HG03469 (cell line): Measurements from ENCODE around the gene HSPBP1.
"Not testable (repeated sequence)": the region's sequence is repeated elsewhere in the genome, so short reads cannot be mapped to it uniquely, and the experiment has no call there.

Experiments used
- ATAC-seq: cut with Tn5 transposase; IDR thresholded peaks from one replicate; pipeline ENCODE4 v1.9.1; 2021; ENCODE audit warnings: mild to moderate bottlenecking, moderate library complexity, moderate number of reproducible peaks; ENCODE audit not compliant: unreplicated experiment

Gene HSPBP1, protein sequence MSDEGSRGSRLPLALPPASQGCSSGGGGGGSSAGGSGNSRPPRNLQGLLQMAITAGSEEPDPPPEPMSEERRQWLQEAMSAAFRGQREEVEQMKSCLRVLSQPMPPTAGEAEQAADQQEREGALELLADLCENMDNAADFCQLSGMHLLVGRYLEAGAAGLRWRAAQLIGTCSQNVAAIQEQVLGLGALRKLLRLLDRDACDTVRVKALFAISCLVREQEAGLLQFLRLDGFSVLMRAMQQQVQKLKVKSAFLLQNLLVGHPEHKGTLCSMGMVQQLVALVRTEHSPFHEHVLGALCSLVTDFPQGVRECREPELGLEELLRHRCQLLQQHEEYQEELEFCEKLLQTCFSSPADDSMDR

DNA sequence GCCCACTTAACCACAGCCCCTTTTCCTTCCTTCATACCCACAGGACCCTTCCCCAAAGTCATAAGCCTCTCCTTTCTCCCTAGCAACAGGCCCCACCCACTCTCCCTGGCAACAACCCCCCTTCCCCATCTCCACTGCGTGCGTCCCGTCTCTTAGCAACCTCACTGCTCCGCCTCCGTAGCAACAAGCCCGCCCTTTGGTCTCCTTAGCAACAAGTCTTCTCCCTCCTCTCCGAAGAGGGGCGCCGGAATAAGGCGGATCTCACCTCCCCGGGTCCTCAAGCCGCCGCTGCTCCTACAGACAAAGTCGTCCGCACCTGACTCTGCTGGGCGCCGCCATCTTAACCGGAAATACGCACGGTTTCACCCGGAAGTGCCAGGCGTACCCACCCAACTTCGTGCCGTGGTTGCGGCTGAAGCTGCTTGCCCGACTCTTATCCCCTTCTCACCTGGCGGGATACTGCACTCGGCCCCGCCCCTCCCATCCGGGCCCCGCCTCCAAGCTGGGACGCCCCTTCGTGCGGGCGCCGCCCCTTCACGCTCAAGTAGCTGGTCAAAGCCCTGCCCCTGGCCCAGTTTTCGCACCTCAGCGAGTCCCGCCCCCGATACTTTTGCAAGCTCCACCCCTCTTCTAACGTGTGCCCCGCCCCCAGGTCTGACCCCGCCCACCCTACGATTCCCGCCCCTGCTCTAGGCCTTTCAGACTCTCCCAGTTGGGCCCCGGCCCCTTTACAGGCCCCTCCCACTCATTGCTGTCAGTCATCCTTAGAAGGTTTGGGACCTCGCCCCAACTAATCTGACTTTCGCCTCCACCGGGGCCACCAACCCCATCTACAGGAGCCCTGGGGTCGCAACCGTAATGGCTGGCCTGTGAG, at the start of gene HSPBP1:
TSS of gene HSPBP1 (minus strand) at position 341 of the 874 bp plus-strand sequence. CDS start 502 bp downstream, outside the sequence.
- peak; percentile 51 for ATAC-seq

DNA sequence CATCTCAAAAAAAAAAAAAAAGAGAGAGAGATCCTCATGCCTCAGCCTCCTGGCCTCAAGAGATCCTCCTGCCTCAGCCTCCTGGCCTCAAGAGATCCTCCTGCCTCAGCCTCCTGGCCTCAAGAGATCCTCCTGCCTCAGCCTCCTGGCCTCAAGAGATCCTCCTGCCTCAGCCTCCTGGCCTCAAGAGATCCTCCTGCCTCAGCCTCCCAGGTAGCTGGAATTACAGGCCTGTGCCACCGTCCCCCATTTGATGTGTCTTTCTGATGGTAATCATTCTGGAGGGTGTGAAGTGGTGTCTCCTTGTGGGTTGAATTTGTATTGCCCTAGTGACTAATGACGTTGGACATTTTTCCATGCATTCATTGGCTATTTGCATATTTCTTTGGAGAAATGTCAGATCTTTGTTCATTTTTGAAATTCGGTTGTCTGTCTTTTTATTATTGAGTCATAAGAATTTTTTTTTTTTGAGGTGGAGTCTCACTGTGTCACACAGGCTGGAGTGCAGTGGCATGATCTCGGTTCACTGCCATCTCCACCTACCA, 48.9 kb upstream of the HSPBP1 start:
- ATAC-seq = not testable (repeated sequence)

DNA sequence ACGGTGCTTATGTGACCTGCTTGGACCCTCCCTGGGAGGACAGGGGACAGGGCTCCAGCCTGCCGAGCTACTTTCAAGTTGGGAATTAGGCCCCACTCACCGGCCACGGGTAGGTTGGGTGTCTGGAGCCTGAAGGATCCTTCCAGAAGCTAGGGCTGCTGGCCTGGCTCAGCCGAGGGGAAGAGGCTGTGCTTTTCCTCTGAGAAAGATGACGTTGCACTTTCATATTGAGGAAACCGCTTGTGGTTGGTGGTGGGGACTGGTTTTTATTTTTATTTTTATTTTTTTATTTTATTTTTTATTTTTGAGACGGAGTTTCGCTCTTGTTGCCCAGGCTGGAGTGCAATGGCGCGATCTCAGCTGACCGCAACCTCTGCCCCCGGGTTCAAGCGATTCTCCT, 45.3 kb upstream of the HSPBP1 start, which contains the start of gene TMEM150B:
TSS of gene TMEM150B (minus strand) at position 170 of the 400 bp plus-strand sequence. CDS start 4,305 bp downstream, outside the sequence.
- no peak for ATAC-seq

DNA sequence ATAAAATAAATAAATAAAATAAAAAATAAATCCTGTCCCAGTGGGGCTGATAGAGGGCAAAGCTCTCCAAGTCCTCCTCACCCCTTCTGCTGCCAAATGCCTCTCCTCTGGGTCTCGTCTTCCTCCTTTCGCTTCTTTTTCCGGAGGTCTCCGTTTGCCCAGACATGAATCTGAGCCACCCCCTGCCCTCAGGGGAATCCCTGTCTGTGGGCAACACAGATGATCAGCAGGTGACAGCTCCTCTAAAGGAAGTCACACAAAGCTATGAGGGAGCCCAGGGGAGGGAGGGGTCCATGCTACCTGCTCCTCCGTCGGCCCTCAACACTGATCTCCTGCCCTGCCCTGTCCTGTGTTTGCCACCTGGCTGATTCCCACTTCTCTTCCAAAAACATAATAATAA, 44.8 kb upstream of the HSPBP1 start:
- ATAC-seq = no peak

DNA sequence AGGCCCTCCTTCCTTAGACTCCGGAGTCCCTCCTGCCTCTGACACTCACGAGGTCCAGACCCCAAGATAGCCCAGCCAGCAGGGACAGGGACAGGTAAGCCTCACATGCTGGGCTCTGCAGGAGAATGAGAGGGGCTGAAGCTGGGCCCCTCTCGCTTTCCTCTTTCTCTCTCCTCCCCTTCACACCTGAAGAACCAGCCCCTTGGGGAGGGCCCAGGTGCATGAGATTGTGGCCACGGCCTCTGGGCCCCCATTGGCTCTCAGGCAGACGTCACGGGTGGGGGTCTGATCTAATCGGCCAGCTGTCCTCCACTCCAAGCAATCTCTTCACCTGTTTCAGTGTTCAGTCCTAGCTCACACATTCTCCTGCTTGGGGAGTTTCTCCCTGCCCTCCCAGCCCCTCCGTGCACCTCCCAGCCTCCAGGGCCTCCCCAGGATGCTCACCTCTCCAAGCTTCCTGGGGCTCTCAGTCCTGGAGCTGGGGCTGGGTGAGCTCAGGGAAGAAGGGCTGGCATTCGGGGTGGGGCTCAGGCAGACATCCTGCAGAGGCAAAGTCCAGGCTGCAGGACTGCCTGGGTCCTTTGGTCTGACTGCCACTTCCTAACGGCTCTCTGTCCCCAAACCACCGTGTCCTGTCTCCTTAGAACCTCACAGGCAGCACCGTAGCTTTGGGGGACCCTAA, 42.4 kb upstream of the HSPBP1 start:
- no peak for ATAC-seq

DNA sequence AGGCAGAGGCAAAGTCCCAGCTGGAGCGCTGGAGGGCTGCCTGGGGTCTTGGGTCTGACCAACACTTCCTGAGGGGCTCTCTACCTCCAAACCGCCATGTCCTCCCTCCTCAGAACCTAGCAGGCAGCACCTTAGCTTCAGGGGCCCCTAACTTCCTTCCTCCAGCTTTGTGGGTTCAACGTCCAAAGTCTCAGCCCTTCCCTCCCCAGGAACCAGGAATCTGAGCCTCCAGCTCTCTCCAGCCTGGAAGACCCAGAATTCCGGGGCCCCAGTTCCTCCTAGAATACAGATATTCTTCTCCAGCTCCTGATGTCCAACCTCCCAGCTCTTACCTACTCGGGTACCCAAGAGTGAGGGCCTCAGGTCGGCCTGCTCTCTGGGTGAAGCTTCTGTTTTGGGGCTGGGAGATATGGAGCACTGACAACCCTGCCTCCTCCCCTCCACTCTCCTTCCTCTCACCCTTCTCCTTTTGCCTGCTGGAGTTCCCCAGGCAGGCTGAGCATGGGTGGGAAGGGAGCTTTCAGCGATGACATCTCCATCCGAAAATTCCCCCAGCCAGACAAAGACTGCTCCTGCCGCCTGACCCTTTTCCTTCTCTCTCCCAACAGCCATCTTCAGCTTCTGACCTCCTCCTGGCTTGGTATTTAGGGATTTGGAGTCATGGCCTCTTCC, 41.7 kb upstream of the HSPBP1 start:
- no peak for ATAC-seq

DNA sequence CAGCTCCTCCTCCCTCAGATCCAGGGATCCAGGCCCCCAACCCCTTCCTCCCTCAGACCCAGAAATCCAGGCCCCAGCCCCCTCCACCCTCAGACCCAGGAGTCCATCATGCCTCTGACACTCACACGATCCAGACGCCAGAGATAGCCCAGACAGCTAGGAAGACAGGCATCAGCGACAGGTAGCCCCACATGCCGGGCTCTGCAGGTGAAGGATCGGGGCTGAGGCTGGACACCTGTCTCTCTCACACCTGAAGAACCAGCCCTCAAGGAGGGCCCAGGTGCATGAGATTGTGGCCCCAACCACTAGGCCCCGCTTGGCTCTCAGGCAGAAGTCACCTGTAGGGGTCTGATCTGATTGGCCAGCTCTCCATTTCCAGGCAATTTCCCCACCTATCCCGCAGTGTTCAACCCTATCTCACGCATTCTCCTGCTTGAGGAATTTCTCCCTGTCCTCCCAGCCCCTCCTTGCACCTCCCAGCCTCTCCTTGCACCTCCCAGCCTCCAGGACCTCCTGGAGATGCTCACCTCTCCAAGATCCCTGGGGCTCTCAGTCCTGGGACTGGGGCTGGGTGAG, 41.0 kb upstream of the HSPBP1 start:
- no peak for ATAC-seq

DNA sequence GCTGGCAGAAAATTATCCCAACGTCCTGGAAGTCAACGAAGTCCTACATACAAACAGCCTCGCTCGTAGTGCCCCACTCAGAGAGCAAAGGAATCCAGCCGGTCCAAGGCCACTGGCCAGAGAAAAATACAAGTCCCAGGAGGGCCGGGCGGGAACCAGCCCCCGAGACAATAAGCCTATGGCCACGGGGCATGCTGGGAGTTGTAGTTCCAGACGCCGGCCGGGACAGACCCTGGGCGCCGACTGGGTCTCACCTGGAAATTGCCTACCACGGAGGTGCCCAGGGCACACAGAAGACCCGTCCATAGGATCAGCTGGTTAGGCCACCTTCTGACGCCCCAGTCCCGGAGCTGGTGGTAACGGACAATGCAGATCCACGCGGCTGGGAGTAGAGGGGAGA, 39.9 kb upstream of the HSPBP1 start:
- ATAC-seq = no peak

DNA sequence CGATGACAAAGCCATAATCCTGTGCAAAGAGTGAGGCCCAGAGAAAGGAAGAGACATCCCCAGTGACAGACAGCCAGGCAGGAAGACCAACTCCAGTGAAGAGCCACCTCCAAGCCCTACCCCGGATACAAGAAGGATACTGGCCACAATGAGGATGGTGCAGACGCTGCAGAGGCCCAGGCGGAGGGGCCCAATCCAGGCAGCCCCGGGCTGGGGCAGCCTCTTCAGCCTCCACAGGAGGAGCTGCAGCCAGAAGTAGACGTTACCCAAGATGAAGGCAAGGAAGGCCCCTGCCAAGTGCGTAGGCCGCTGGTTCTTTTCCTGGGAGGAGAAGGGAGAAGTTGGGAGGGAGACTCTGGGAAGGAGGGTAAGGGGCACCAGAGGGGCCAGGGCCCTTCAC, 36.7 kb upstream of the HSPBP1 start:
- no peak for ATAC-seq

DNA sequence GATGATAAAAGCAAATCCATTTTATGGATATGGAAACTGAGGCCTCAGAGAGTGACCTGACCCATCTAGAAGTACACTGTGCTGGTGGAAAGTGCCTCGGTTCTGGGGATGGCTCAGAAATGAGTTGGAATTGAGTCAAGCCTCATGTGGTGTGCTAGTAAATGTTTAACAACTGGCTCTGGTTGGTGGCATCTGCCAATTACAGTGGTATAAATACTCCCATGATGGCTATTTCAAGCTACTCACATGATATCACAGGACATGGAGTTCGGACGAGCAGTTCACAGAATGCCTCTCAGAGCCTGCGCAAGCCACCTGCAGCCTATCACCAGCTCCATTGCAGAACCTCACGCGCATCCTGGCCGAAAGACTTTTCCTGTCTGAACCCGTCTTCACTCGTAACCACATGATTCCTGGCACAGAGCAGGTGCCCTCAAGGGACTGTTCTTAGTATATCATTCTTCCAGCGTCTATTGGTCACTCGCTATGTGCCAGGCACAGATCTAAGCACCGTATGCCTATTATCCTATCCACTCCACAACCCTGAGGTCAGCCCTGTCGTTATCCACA, 36.1 kb upstream of the HSPBP1 start:
- no peak for ATAC-seq

DNA sequence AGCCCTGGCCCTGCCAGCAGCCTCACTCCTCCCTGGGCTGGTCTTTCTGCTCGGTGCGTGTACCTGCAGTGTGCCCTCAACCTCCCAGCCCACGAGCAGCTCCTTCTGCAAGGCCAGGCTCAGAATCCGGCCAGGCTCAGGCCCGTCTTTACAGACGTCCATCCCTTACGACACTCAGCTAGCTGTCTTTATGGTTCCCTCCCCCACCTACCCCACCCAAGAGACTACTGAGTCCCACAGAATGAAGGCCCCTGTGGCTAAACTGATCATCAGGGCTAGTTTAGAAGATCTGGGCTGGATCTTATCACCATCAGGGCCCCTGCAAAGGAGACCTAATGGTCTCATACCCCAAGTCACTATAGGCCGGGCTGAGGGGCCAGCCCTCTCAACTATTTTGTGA, 34.5 kb upstream of the HSPBP1 start:
- no peak for ATAC-seq

DNA sequence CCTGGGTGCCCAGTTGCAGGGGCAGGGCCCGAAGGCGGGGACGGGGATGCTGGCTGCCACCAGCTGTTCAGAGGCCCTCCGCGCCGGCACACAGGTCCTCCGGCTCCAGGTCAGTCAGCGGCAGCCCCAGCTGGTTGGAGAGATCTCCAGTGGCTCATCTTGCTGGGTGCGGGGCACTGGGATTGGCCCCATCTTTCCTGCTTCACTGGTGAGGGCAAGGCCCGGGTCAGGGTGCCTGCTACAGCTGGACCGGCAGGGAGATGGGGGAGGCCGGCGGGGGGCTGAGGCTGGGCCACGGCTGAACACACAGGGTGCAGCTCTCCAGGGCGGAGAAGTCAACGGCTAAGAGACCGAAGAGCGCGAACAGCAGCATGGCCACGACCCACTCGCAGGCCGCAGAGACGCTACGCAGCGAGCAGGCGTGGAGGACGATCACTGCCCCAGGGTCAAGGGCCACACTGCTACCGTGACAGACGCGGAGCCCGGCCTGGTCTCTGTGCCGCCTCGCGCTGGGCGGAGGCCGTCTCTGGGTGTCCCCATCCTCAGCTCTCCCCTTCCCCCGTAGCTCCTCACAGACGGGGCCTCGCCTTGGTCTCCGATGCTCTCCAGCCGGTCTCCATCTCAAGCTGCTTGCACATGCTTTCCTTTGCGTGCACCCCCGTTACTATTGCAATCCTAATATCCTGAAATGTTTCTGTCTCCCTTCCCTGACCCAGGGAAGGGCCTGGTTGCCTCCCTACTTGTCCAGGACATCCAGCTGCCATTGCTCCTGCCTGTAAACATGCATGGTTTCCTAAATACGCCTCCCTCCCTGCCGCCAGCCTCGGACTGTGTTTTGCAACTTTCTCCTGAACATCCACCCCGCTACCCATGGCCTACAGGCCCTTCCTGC, 33.0 kb upstream of the HSPBP1 start:
- no peak for ATAC-seq

DNA sequence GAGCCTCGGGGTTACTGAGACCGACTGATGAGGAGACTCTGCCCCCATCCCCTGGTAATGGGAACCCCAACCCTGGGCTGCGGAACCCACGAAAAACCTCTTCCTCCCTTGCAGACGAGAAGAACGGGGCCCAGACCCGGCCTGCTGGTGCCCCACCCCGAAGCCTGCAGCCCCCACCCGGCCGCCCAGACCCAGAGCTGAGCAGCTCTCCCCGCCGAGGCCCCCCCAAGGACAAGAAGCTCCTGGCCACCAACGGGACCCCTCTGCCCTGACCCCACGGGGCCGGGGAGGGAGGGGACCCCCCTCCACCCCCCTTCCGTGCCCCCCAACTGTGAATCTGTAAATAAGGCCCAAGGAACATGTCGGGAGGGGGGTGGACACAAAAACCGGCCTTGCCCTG, 31.9 kb upstream of the HSPBP1 start:
- no peak for ATAC-seq

DNA sequence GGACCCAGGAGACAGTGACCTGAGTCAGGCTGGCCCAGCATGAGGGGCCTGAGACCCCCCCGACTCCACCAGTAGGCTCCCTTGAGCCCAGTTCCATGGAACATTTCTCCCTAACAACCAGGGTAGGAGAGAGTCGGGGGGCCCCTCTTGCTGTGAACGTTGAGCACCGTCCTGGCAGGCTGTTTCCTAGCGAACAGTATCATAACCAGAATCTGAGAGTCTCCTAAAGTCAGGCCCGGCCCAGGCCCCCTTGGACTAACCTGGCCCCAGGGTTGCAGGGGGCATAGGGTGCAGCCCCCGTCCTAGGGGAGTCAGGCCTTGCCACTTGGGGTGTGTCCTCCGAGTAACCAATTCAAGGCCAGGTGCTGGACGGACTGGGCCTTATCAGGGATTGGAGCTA, 31.5 kb upstream of the HSPBP1 start:
- ATAC-seq = no peak

DNA sequence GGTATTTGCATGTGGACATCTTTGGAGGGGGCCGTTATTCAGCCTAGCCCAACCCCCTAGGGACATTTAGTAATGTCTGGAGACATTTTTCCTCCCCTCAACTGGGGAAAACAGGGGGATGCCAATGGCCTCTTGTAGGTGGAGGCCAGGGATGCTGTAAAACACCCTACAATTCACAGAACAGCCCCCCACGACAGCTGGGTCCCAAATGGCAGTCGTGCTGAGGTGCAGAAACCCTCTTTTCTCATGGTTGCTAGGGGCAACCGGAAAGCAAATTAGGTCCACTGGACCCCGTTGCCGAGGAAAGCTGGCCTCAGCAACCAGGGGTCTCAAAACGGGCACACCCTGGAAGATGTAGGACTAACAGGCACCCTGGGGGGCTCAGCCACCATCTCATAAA, 30.6 kb upstream of the HSPBP1 start:
- ATAC-seq = no peak

DNA sequence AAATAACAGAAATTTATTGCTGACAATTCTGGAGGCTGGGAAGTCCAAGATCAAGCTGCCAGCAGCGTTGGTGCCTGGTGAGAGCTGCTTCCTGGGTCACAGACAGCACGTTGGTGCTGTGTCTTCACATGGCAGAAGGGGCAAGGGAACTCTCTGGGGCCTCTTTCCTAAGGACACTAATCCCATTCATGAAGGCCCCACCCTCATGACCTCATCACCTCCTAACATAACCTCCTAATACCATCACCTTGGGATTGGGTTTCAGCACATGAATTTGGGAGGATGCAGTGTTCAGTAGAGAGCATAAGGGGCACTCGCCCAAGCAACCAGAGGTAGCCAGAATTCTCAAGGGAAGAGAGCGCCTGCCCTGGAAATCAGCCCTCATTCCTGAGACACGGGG, 29.5 kb upstream of the HSPBP1 start:
- ATAC-seq = no peak

DNA sequence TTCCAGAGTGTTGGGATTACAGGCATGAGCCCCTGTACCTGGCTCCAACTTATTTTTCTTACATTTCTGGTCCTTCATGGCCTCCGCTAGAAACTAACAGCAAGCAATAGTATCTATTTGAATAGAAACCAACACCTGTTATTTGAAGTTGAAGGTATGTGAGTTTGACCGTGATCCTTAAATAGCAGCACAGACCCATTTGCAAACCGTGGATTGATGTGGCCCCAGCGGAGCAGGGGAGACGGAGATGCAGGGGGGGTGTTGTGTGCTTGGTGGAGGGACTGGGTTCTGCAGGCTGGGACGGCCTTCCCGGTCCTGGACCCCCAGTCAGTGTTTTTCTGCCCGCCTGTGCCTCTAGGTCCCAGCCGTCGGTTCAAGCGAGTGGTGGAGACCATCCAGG, 28.4 kb upstream of the HSPBP1 start:
- no peak for ATAC-seq

DNA sequence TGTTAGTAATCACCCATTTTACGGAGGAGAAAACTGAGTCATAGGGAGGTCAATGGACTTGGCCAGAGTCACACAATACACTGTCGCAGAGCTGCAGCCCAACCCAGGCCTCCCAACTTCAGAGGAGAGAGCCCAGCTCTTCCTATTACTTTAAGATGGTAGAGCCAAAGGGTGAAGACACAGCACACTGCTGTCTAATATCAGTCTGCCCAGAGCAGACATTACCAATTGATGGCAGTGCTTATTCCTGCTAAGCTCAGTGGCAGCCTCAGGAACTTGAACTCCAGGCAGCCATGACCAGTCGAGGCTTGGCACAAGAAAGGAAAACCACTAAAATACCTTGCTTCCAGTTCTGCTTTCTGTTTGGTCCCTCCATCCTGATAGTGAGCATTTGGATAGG, 26.8 kb upstream of the HSPBP1 start:
- ATAC-seq = no peak
